HG03175 (cell line): ENCODE results near the gene SSTR3.
"Not testable (repeated sequence)": the region's sequence is repeated elsewhere in the genome, so short reads cannot be mapped to it uniquely, and the experiment has no call there.

ENCODE experiments used
- ATAC-seq: cut with Tn5 transposase; IDR thresholded peaks from one replicate; pipeline ENCODE4 v1.9.1; 2021; ENCODE audit warnings: mild to moderate bottlenecking, moderate library complexity; ENCODE audit not compliant: unreplicated experiment

Gene SSTR3

DNA sequence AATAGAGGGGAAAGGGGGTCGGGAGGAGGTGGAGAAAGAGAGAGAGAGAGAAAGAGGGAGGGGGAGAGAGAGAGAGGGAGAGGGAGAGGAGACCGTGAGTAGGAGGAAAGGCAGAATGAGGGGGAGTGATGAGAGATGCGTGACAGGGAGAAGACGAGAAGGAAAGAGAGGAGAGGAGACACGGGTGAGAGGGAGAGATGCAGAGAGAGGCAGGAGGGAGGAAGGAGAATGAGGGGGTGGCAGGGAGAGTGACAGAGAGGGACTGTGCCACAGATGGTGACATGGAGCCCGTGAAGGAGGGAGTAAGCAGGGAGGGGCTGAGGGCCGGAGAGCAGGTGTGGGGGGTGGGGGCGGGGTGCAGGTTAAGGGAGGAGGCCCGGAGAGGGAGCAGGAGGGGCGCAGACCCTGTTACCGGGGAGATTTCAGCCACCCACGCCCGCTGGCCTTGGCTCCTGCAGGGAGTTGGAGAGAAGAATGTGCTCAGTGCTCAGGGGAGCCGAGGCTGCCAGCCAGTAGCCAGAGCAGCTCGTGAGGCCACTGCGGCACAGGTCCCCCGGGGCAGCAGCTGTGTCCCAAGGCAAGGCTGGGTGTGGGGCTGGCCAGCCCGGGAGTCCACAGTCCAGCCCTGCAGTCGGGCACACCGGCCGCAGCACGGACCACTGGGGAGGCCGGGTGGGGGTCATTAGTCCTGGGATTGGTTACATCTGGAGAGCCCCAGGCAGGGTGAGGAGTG, at the start of gene SSTR3:
Gene SSTR3, minus strand, starts transcription at position 304 of the 733 bp plus-strand sequence. CDS start 4,674 bp downstream, outside the sequence.
- no peak for ATAC-seq

DNA sequence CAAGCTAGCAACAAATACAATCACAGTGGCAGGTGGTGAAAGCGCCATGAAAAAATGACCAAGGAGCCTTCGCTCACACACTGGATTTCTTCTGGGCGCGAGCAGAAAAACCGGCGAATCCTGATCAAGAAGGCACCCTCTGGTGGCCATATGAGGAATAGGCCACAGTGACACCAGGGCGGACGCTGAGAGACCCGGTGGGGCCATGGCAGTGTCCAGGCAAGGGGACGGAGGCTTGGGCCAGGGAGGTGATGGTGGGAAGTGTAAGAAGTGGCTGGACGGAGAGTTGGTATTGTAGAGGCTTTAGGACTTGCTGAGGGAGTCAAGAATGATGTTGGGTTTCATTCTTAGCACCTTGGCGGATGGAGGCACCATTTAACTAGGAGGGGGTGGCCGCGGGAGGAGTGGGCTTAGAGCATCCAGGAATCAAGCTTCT, 48.6 kb upstream of the SSTR3 start:
- no peak for ATAC-seq

DNA sequence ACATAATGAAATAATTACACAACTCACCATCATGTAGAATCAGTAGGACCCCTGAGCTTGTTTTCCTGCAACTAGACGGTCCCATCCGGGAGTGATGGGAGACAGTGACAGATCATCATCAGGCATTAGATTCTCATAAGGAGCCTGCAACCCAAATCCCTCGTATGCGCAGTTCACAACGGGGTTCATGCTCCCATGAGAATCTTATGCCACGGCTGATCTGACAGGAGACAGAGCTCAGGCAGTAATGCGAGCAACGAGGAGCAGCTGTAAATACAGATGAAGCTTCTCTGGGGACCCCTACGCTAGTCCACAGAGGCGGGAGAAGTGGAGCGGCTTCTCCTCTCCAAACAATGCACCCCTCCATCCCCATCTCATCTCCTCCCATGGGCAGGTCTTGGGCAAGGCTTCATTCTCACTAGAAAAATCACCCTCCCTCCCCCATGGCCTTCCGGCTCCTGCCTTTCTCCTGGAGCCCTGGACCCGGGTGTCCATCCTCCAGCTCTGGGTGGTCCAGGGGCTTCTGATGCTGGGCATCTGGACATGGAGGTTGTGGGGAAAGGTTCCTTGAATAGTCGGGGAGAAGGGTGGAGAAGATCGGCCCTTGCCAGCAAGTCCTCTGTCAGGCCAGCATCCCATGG, 48.0 kb upstream of the SSTR3 start:
- ATAC-seq: no peak

DNA sequence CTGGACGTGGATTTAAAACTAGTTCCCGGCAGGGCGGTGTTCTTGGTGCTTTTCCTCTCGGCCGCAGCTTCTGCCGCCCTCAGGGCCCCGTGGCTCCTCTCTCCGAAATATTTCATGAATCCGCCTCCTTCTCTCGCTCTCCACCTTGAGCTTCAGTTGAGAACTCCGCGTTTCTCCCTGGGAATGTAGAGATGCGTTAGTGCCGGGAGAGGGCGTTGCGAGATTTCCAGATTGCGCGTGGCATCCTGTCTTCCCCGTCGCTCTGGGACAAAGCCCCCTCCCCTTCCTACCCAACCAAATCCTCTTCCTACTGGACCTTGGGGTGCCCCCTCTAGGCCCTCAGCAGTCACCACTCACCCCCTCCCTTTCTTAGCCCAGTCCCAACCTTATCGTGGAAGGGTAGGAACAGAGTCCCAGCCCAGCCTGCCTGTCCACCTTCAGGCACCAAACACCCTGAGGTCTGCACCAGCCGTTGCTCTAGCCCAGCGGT, 47.3 kb upstream of the SSTR3 start:
- no peak for ATAC-seq

DNA sequence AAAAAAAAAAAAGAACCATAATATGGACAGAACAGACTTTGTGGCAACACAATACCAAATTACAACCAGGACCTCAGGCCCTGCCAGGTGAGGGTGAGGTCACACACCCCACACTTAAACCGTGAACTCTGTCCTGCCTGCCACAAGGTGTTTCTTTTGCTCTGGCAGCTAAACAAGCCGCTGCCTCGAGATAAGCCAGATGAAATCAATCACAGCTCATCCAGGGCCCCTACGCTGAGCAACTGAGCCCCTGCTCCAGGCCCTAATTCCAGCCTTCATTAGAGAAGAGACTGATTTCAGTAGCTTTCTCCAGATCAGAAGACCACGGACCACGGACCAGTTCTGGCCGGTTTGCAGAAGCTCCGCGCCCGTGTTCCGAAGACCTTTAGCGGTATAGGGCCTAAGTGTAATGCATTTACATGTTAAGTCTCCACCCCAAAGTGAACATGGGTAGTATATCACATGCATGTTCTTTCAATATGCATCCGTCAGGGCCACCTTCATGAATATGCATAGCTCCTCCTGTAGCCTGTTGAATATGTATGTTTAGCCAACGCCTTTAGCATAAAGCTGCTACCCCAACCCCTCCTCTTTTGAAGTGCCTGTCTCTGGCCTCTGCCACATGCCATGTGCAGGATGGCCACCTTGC, 46.6 kb upstream of the SSTR3 start:
- ATAC-seq: no peak

- no peak for ATAC-seq
Observed at GRCh38 chr22:37258005-37258752, 45.9 kb upstream of the SSTR3 start.

- no peak for ATAC-seq
Observed at GRCh38 chr22:37256075-37256726, 43.9 kb upstream of the SSTR3 start.

DNA sequence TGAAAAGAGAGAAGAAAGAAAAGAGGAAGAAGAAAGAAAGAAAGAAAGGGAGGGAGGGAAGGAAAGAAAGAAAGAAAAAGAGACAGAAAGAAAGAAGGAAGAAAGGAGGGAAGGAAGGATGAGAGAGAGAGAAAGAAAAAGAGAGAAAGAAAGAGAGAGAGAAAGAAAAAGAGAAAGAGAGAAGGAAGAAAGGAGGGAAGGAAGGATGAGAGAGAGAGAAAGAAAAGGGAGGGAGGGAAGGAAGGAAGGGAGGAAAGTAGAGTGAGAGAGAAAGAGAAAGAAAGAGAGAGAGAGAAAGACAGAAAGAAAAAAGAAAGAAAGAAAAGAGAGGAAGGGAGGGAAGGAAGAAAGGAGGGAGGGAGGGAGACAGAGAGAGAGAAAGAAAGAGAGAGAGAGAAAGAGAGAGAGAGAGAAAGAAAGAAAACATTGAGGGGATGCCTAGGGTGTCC, 43.3 kb upstream of the SSTR3 start:
- ATAC-seq: no peak

DNA sequence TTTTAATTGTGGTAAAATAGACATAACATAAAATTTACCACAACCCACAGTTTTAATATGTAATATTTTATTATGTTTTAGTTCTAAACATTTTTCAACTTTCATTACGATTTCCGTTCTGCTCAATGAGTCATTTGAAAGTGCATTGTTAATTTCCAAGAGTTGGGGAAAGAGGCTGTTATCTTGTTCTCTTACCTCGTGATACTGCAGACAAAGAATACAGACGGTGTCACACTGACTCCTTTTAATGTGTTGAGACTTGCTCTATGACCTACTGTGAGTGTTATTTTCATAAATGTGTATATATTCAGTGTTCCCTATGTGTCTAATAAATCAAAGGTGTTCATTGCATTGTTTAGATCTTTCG, 42.6 kb upstream of the SSTR3 start:
- no peak for ATAC-seq

DNA sequence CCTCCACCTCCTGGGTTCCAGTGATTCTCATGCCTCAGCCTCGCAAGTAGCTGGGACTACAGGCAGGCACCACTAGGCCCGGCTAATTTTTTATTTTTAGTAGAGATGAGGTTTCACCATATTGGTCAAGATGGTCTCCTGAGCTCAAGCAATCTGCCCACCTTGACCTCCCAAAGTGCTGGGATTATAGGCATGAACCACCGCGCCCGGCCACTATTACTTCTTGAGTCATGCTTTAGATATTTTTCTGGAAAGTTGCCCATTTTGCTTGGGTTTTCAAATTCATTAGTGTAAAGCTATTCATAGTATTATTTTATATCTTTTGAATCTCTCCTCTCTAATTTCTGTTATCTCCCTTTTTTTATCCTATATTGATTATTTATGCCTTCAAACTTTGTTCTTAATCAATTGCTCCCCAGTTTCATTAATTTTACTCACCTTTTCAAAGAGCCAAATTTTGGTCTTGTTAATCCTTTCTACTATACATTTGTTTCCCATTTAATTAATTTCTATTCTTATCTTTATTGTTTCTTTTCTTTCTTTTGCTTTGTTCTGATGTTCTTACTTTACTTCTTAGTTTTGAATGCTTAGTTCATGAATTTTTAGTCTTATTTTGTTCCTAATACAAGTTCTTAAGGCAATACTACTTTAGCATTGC, 42.1 kb upstream of the SSTR3 start:
- ATAC-seq: no peak

- no peak for ATAC-seq
Observed at GRCh38 chr22:37253126-37253660, 40.9 kb upstream of the SSTR3 start.

- not testable (repeated sequence) for ATAC-seq
Observed at GRCh38 chr22:37251836-37252235, 39.6 kb upstream of the SSTR3 start.

- no peak for ATAC-seq
Observed at GRCh38 chr22:37249986-37250385, 37.7 kb upstream of the SSTR3 start.

DNA sequence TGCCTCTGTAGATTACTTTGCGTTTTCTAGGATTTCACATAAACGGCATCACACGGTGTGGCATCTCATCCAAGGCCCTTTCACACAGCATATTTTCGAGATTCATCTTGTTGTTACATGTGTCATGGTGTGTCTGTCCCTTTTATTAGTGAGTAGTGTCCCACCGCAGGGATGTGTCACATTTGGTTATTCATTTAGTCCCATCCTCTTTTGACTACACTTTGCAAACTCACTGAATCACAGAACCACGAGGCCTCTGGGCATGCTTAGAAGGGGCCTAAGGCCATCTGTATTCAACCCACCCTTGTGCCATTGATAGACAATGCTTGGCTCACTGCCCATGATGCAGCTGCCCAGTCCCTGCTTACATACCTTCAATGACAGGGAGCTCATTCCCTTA, 36.0 kb upstream of the SSTR3 start:
- no peak for ATAC-seq

- ATAC-seq: no peak
Observed at GRCh38 chr22:37245740-37246139, 33.5 kb upstream of the SSTR3 start.

DNA sequence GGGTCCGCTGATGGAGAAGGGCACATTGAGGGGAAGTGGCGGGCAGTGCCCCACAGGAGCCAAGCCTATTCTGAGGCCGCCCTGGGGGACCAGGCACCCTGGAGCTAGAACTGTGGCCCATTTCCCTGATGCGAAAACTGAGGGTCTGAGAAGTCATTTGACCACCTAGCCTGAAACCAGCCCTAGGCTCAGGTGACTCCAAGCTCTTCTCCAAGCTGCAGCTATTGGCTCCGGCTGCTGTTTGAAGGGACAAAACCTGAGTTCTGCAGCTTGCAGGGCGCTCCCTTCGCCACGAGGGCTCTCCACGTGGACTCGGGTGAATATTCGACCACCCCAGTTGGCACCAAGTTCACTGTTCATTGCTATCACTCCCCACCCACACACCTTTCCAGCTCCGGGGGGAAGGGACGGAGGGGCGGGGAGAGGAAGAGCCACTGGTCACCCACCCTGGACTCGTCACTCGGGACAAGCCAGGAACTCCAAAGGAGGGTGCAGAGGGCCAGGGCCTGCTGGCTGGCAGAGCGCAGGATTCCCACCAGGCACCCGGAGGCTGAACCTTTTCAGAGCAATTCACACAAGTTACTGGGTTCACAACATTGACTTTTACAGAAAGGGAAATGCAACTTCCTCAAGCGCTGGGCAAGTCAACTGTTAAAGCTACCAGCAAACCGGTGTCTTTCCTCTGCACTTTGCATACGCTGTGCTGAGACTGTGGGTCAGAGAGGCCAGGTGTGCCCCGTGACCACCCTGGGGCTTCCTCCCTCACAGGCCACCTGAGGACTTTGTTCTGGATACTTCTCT, 32.8 kb upstream of the SSTR3 start:
- ATAC-seq: peak; percentile 31

GRCh38 chr22:37244114-37244921, 32.0 kb upstream of the SSTR3 start, which contains the start of gene RAC2:
Gene RAC2 (minus strand): TSS chr22:37244269. CDS start chr22:37244148, 121 bp downstream.
- ATAC-seq: peak; percentile 49
